Endodermal cell (in vitro differentiated cells): ENCODE data around the gene LATS2. TPM values are rescaled to one million over a fixed set of nuclear protein-coding genes. Genes with fewer than 3 reads are reported as not detected.
A peak's percentile ranks its signal among the peaks of the same experiment; 100 is the strongest.
"Not testable (repeated sequence)": the region's sequence is repeated elsewhere in the genome, so short reads cannot be mapped to it uniquely, and the experiment has no call there.

ENCODE experiments used
- DNase-seq: peaks from one replicate; pipeline ENCODE4 v3.0.0-alpha.2; 2017
- H3K27ac ChIP-seq: 2 replicates; pipeline ENCODE4 v1.5.1; 2013; ENCODE audit warnings: mild to moderate bottlenecking, low read depth, low read length, moderate library complexity
- H3K27me3 ChIP-seq: 2 replicates; pipeline ENCODE4 v1.6.1; 2013; ENCODE audit warnings: mild to moderate bottlenecking, low read length, moderate library complexity; ENCODE audit not compliant: insufficient read depth, control insufficient read depth, poor library complexity, severe bottlenecking
- H3K36me3 ChIP-seq: 2 replicates; pipeline ENCODE4 v1.7.0; 2013; ENCODE audit warnings: mild to moderate bottlenecking, low read length, moderate library complexity; ENCODE audit not compliant: control insufficient read depth, insufficient read depth
- H3K4me1 ChIP-seq: one replicate; pipeline ENCODE4 v1.7.0; 2013; ENCODE audit warnings: low read length; ENCODE audit not compliant: control insufficient read depth, insufficient read depth
- H3K4me3 ChIP-seq: 2 replicates; pipeline ENCODE4 v1.5.1; 2013; ENCODE audit warnings: mild to moderate bottlenecking, low read length, moderate library complexity
- H3K9ac ChIP-seq: 2 replicates; pipeline ENCODE4 v1.6.1; 2013; ENCODE audit warnings: mild to moderate bottlenecking, low read length, moderate library complexity; ENCODE audit not compliant: poor library complexity, severe bottlenecking; ENCODE audit errors: extremely low read depth
- H3K9me3 ChIP-seq: 2 replicates; pipeline ENCODE4 v1.6.1; 2013; ENCODE audit warnings: mild to moderate bottlenecking, low read length, moderate library complexity; ENCODE audit not compliant: control insufficient read depth
- H3K27ac Mint-ChIP-seq: 2 replicates; pipeline ENCODE4 v1.8.0; 2020; ENCODE audit warnings: mixed read lengths
- H3K27me3 Mint-ChIP-seq: 2 replicates; pipeline ENCODE4 v1.8.0; 2021; ENCODE audit warnings: mild to moderate bottlenecking, mixed read lengths; ENCODE audit not compliant: insufficient read depth
- H3K36me3 Mint-ChIP-seq: 2 replicates; pipeline ENCODE4 v1.8.0; 2020; ENCODE audit warnings: low read depth, mixed read lengths
- H3K4me1 Mint-ChIP-seq: 2 replicates; pipeline ENCODE4 v1.8.0; 2020; ENCODE audit warnings: mixed read lengths
- H3K4me3 Mint-ChIP-seq: 2 replicates; pipeline ENCODE4 v1.8.0; 2020; ENCODE audit warnings: mild to moderate bottlenecking, moderate library complexity, mixed read lengths
- H3K9me3 Mint-ChIP-seq: 2 replicates; pipeline ENCODE4 v1.8.0; 2020; ENCODE audit warnings: mild to moderate bottlenecking, mixed read lengths
- CTCF ChIP-seq: fragments of 200-600 bp; sonication (generic); conservative IDR thresholded peaks from 2 replicates; pipeline ENCODE4 v1.5.0; 2021; ENCODE audit warnings: antibody characterized with exemption, mild to moderate bottlenecking
- WGBS, 2 experiments: methylation state at CpG; one replicate each; pipeline versions ENCODE4 v1.1.5 to v1.1.7; 2013; ENCODE audit warnings: missing lambda C conversion rate in 2 of 2, mixed read lengths in 1 of 2; ENCODE audit not compliant: insufficient coverage in 1 of 2, insufficient read length in 1 of 2; 5-methylcytosine and 5-hydroxymethylcytosine counted together
- total RNA-seq, 2 donors: library from RNA; stranded (reverse); fragmentation: NEBNext Ultra II Directional in 1 of 2; extraction: Animal tissue kit (Norgen Biotek cat#: 25700) in 1 of 2; gene quantifications; 2 replicates in 1 of 2; 3 replicates in 1 of 2; pipeline ENCODE4 v1.2.1, GENCODE V29; 2021

Gene LATS2
- total RNA-seq, 2 donors from 2014 or later, result 26.2 to 35.4 TPM

DNA sequence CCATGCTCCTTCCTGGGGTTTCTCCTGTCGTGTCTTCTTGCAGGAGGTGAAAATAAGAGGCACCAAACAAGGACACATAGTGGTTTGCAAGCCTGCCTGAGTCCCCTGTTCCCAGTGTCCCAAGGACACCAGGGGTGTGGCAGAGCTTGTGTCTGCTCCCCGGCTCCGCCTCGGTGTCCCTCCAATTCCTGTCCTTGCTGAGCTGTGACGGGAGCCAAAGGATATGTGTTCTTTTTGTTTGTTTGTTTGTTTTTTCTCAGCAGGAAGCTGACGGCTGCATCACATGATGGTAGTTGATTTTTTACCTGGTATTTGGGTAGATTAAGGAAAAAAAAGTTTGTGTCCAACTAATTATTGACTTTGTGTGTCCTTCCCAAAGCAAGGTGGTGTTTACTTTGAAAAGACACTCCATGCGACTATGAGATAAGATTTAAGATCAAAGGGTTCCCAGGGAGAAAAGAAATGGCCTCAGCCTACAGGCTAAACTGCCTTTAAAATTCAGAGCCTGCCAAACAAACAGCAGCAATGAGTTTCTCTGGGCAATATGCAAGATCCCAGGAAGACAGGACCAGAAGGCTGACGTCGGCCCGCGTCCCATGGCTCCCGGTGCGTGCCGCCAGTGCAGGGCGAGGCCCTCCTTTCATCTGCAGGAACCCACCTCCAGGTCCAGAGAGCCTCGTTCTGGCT is 108.0 kb downstream of the LATS2 start:
- Mint-ChIP-seq H3K36me3 (no peaks in the 10 kb centered on the region), H3K27me3 (peaks cover 16% of the 10 kb centered on the region), H3K27ac (peak overlapping the region; percentile 35), H3K9me3 (peaks cover 9% of the 10 kb centered on the region), H3K4me3 (no peak overlapping the region), H3K4me1 (peaks cover 10% of the 10 kb centered on the region)
- WGBS, 2 experiments, result 79% methylated on average over 2 to 16 of the region's 16 CpGs
- no peaks in the 10 kb centered on the region for H3K9me3 ChIP-seq
- no peak overlapping the region for H3K4me3 ChIP-seq
- H3K9ac ChIP-seq, result no peak overlapping the region
- no peaks in the 10 kb centered on the region for H3K36me3 ChIP-seq
- no peak for TF ChIP-seq CTCF
- no peak for DNase-seq
- no peak overlapping the region for H3K27ac ChIP-seq
- no peaks in the 10 kb centered on the region for H3K4me1 ChIP-seq
- no peaks in the 10 kb centered on the region for H3K27me3 ChIP-seq

DNA sequence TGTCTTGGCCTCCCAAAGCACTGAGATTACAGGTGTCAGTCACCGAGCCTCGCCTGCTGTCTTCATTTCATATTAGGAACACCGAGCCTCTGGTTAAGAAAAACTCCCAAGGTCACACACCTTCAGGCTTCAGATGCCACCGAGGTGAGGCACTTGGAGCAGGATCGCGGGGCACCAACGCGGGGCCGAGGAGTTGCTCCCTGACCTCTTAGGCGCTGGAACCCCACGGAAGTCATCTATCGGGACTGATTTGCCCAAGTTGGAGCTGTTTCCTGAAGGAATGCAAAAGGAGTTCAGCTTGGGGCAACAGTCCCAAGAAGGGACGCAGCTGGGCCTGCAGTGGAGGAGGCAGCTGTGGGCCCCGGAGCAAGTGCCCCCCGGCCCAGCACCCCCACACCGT is 108.5 kb downstream of the LATS2 start:
- no peak for TF ChIP-seq CTCF
- no peak for DNase-seq
- H3K4me3 Mint-ChIP-seq, result no peak overlapping the region
- Histone ChIP-seq H3K27ac (no peak overlapping the region), H3K27me3 (no peaks in the 10 kb centered on the region), H3K36me3 (no peaks in the 10 kb centered on the region), H3K4me3 (no peak overlapping the region), H3K9me3 (no peaks in the 10 kb centered on the region), H3K9ac (no peak overlapping the region), H3K4me1 (no peaks in the 10 kb centered on the region)
- no peak overlapping the region for H3K27ac Mint-ChIP-seq
- peaks cover 21% of the 10 kb centered on the region for H3K27me3 Mint-ChIP-seq
- WGBS, 2 experiments, result 90 to 91% methylated on average over 16 of the region's 16 CpGs
- H3K4me1 Mint-ChIP-seq, result peaks cover 10% of the 10 kb centered on the region
- no peaks in the 10 kb centered on the region for H3K36me3 Mint-ChIP-seq
- peaks cover 9% of the 10 kb centered on the region for H3K9me3 Mint-ChIP-seq

DNA sequence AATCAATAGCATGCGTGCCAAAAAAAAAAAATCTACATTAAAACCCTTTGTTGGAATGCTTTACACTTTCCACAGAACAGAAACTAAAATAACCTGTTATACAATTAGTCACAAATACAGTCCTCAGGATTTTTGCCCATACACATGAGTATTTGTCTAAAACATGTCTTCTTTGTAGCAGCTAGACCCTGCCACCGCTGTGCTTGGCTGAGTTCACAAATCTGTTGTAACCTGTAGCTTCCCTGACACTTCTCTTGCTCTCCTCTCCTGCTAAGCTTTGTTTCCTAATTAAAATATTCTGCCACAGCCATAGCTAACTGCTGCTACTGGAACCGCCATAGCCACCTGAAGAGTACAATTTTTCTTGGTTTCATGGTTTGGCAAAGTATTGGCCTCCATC is 113.4 kb downstream of the LATS2 start:
- H3K9me3 Mint-ChIP-seq, H3K4me3 Mint-ChIP-seq, H3K4me3 ChIP-seq, H3K36me3 Mint-ChIP-seq, H3K27ac ChIP-seq, DNase-seq, H3K4me1 ChIP-seq, H3K27ac Mint-ChIP-seq, H3K36me3 ChIP-seq, H3K9ac ChIP-seq, H3K9me3 ChIP-seq: not testable (repeated sequence)
- peaks cover 21% of the 10 kb centered on the region for H3K27me3 ChIP-seq
- Mint-ChIP-seq H3K27me3 (peaks cover 47% of the 10 kb centered on the region), H3K4me1 (peaks cover 12% of the 10 kb centered on the region)
- 95 to 100% methylated on average over 1 to 3 of the region's 3 CpGs for WGBS, 2 experiments
